G401 (cell line): ENCODE data around the gene SYMPK. TPM values are rescaled to one million over a fixed set of nuclear protein-coding genes. Genes with fewer than 3 reads are reported as not detected.

ENCODE experiments used
- DNase-seq: peaks from one replicate; pipeline ENCODE4 v3.0.0-alpha.2; 2015; ENCODE audit warnings: low spot score
- in situ Hi-C: cut with HindIII; loops from 2 replicates; pipeline ENCODE4 v1.10.0; 2016; ENCODE audit warnings: low sequenced_read_pairs, mixed read lengths
- total RNA-seq: library from RNA; depleted of rRNA; stranded (reverse); fragments of >200 nt; shearing (Covaris generic); gene quantifications from 2 replicates; pipeline ENCODE4 v1.2.3, GENCODE V29; 2014

SYMPK gene
- total RNA-seq, 1 experiment from 2014 or later, result 136 TPM

DNA sequence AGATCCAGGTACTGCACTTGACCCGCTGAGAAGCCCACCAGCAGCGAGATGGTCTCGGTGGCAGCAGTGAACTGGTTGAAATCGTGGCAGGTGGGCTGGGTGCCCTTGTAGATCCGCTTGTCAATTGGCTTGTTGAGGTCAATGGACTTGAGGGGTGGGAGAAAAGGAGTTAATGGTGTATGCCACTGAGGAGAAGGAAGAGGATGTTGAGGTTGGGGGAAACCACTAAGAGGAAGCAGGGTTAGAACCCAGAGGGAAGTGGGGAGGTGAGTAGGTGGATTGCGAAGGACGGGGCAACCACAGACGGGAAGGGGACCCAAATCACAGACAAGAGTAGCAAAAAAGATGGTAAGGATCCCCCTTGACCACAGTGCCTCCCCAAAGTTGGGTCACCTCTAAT is 72.0 kb downstream of the SYMPK start:
- in situ Hi-C loops, result no loop called here

DNA sequence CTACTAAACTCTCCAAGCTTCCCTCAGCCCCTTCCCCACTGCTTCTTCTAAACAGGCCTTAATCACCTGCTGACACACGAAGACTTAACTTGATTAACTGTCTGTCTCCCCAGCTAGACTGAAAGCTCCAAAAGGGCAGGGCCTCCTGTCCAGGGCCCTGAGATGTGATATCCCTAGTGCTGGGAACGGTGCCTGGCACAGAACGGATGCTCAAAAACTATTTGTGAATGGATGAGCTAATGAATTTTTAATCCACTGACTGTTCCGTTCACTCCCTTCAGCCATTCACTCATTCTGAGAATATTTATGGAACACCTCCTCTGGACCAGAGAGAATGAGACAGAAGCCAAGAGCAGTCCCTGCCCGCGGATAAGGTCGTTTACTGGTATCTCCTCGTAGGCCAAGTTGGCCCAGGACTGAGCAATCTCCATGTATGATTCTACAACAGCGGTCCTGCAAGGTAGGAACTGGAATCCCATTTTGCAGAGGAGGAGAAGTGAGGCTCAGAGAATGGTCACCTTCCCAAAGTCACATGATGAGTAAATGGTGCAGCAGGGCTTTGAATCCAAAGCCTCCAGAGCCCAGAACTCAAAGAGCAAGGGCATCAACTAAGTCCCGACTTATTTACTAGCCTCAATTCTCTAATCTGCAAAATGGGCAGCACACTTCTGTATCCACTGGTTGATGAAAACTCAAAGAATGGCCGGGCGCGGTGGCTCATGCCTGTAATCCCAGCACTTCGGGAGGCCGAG is 73.7 kb downstream of the SYMPK start:
- in situ Hi-C loops, result no loop called here
- no peak for DNase-seq

More for the DNA sequence above, 72.0 kb downstream of the SYMPK start:
- no peak for DNase-seq

DNA sequence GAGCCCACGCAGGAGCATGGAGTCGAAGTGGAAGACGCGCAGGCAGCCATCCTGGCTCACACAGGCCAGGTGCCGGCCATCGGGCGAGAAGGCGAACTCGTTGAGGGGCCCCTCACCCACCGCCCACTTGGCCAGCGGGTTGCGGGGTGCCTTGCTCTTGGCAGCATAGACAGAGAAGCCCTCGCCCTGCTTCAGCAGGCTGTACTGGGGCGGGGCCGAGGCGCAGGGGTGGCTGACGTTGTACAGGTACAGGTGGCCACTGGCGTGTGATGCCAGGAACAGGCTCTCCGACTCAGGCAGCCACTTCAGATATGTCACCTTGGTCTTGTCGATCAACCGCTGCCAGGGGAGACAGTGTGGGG is 76.4 kb downstream of the SYMPK start:
- in situ Hi-C loops, result no loop called here
- DNase-seq, result no peak

DNA sequence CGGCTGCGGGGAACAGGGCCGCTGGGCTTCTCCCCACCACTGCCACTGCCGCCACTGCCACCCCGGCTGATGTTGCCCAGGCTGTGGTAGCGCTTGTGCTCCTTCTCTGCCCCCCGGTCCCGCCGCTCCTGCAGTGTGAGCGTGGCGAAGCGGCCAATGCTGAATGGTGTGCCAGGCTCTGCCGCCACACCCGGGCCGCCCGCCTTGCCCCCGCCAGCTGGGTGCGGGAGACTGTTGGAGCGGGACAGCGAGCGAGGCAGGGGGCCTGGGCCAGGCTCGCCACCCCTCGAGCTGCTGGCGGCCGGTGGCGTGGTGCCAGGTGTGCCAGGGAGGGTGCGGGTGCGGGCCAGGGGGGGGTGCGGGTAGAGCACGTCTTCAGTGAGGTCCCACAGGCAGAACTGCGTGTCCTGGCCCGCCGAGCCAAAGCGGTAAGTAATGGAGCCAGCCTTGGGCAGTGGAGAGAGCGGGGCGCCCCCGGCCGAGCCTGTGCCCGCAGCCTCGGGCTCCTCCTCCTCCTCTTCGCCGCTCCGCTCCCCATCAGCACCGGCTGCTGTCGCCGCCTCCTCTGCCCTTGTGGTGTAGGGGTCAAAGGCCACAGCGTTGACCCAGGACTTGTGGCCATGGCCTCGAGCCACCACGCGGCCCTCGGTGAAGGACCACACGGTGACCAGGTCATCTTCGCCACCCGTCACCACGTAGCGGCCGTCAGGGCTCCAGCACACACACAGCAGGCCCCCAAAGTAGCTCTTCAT is 77.0 kb downstream of the SYMPK start:
- no peak for DNase-seq
- in situ Hi-C loops, result no loop called here

DNA sequence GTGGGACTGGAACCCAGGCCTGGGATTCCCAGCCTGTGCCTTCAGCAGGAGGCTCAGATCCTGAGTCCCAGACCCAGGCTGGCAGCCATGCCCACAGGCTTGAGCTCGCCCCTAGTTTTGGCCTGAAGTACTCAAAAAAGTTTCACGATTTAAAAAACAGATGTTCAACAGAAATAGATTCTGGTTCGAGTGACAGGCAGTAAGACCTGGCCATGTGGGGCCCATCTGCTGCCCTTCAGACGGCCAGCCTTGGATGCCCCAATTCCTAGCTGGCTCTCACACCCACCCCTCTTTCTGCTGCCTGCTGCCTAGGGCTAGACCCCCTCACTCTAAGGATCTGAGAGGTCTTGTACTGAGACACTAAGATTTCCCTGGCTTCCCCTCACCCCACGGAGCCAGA is 77.8 kb downstream of the SYMPK start:
- DNase-seq, result no peak
- in situ Hi-C loops, result no loop called here

DNA sequence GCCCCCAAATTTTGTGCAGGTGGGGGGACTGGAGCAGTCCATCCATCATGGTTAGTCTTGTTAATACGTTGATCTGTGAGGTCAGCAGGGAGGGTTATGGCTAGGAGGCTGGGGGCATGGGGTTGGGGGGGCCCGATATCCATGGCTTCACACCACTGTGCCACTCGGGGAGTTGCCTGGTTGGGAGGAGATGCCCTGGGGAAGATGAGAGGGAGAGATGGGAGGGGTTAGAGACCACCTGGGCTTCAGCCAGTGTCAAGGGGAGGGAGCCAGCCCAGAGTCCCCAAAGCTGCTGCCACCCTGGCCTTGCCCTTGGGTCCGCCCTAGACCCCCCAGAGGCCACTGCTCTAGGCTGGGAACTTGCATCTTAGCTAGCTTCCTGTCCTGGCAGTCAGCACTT is 78.9 kb downstream of the SYMPK start:
- DNase-seq, result no peak
- in situ Hi-C loops, result no loop called here

DNA sequence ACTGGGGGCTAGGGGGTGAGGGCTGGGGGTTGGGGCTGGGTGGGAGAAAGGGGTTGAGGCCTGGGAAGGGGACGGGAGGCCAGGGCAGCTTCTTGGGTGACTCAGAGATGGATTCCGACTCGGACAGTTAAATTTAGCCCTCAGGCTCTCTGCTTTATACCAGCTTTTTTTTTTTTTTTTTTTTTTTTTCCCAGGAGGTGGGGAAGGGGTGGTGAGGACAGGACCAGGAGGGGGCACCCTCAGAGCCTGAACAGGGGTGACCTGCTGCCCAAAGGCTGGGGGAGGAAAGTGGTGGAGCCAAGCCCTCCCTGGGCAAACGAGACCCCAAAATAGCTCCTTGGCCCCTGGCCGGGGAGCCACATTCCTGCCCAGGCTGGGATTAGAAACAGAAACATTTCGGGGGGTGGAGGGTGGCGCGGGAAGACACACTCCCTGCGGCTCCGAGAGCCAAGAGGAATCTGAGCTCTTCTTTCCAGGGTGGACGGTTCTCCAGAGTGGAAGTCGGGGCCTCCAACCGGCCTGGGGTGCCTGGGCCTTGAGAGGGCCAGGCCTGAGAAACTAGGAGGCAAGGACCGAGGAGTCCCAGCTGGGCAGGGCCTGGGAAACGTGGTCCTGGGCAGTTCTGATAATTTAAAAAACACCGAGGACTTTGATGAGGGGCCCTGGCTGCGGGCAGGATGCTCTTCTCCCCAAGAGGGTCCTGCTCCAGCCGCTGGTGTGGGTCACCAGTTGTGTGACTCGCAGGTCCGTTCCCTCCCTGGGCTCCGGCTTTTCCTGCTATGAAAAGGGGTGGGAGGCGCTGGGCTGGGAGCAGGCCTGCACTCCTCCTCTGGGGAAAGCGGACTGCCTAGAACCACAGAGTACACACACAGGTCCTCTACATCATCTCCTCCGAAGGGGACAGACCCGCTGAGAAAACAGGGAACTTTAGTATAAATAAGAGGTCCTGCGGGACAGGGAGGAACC is 79.8 kb downstream of the SYMPK start:
- DNase-seq, result no peak
- in situ Hi-C loops, result no loop called here

DNA sequence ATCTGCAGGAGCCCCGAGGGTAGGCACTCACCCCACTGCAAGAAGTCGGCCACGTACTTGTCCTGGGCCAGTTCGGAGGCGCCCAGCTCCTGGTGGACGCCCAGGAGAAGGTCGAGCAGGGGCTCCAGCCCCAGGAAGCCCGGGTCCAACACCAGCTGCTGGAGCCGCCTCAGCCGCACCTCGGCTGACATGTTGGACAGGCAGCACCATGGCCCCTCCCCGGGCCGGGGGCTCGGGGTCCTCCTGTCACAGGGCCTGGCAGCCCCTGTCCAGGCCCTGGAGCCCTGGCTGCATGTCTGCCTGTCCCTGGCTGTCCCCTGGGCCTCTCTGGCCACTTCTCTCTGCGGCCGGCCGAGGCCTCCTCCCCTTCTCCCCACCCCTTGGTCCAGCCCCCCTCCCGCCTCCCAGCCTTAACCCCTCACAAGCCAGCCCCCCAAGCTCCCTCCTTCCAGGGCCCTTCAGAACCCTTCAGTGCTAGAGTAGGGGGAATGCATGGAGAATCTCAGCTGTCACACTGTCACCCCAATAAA is 80.7 kb downstream of the SYMPK start, which contains the start of gene DMPK:
Gene DMPK (minus strand): TSS at position 329 of the 530 bp plus-strand sequence. CDS start 138 bp downstream, at position 191.
- in situ Hi-C loops, result no loop called here
- DNase-seq, result no peak

DNA sequence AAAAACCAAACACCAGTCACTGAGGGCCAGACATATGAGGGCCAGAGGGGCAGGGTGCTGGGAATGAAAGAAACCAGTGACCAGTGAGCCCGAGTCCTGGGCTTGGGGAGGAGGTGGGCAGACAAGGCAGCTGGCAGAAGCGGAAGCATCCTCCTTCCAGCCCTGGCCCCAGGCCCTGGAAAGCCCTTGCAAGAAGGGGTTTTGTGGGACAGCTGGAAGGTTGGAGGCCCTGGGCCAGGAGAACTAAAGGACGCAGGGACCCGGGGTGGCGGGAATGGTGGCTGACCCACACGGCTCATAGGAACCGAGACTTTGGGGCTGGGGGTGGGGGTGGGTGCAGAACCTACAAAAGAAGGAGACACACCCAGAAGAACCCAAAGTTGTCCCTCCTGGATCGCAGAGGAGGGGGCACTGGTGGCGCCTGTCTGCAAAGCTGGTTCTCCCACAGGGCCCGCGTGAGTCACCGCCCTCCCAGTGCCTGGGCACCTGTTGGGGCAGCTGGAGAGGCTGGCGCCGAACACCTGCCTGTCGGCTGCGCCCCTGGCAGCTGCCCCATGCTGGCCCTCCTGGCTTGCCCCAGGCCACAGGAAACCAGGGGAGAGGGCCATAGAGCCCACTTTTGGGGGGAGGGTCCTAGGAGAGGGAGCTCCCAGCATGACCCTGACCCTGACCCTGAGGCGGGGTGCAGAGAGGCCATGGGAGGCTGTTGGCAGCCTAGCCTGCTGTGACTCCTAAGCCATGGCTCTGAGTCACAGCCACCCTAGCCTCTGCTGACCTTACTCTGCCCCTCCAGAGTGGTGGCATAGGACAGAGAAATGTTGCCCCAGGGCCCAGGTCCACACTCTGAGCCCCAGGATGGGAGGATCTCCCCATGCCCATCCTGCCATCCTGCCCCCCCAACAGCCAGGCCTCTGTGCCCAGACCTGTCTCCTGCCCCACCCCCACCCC is 81.5 kb downstream of the SYMPK start:
- in situ Hi-C loops, result no loop called here
- no peak for DNase-seq

DNA sequence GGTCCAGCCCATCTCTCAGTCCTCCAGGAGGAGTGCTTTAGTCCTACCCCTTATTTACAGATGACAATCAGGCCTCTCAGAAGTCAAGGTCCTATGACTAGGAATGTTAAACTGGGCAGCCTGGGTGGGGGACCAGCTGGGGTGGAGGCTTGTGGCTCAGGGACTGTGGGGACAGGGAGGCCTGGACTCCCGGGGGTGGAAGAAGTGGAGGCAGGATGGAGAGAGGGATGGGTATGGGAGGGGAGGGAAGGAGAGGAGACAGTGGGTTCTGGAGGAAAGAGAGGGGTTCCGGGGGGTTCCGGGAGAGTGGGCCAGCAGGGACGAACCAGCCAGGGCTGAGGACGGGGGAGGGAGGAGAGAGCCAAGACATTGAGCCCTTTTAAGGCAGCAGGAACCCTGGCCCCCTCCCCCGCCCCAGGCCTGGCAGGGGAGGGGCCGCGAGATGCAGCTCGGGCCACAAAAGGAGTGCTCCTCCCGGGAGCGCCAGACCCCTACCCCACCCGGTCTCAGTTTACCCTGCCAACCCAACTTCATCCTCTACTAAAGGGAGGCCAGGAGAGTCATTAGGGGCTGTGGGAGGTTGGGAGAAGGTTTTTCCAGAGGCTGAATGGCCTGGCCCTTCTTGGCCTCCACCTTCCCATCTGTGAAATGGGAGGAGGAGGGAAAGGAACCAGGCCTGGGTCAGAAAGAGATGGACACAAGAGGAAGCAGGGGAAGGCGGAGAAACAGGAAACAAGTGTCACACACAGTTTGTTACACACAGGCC is 82.3 kb downstream of the SYMPK start:
- no peak for DNase-seq
- in situ Hi-C loops, result no loop called here

DNA sequence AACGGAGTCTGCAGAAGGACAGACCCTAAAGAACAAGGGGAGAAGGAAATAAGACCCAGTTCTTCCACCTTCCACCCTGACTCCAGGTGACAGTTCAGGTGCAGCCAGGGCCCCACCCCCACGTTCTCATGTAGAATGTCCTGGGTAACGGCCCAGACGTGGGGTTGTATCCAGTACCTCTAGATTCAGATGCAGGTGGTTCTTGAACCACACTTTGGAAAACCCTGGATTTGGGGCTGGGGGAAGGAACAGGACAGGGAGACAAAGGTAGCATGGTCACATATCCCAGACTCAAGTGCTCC is 82.8 kb downstream of the SYMPK start:
- in situ Hi-C loops, result no loop called here
- DNase-seq, result no peak

DNA sequence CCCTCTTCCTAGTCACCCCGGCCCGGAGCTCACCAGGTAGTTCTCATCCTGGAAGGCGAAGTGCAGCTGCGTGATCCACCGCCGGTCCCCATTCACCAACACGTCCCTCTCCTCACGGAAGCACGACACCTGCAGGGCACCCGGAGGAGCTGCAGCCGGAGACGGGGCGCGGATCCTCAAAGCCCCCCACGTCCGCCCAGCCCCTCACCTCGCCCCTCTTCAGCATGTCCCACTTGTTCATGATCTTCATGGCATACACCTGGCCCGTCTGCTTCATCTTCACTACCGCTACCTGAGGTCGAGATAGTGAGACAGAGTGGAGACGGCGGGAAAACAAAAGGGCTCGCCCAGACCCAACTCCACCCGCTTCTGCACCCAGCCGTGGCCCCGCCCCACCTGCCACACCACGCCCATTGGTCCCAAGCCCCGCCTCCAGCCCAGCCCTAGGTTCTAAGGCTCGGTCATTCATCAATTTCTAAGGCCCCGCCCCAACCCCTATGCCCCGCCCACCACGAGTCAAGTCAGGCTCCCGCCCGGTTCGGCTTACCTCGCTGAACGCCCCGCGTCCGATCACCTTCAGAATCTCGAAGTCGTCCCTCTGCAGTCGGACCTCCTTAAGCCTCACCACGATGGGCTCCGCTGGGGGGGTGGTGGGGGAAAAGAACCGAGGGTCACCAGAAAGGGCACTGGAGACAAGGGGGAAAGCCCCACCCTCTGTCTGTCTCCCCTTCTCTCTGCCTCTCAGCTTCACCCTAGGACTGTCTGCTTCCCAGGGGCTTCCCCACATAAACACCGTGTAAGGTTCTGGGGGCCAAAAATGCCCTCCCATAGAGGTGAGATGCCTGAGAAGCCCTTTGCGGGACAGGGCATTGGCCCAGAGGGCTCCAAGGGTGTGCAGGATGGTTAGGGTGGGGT is 83.5 kb downstream of the SYMPK start:
- DNase-seq, result peak; percentile 42
- in situ Hi-C loops, result no loop called here

DNA sequence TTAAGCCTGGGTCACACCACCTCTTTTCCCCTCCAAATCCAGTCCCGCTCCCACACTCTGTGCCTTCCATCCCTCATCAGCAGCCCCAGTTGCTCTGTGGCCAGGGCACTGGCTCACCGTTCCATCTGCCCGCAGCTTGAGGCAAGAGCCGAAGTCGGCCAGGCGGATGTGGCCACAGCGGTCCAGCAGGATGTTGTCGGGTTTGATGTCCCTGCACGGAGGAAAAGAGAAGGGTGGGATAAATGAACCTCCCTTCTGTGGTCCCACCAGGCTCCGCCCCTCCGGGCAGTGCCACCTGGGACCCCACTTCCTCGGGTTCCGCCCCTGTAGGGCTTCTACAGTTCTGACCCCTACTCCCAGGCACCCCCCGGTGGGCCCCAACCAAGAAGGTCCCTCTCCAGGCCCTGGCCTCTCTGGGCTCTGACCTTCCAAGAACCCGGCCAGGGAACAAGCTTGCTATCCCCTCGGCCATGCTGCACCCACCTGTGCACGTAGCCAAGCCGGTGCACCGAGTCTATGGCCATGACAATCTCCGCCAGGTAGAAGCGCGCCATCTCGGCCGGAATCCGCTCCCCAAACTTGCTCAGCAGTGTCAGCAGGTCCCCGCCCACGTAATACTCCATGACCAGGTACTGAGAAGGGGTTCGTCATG is 84.8 kb downstream of the SYMPK start:
- no peak for DNase-seq
- in situ Hi-C loops, result no loop called here

DNA sequence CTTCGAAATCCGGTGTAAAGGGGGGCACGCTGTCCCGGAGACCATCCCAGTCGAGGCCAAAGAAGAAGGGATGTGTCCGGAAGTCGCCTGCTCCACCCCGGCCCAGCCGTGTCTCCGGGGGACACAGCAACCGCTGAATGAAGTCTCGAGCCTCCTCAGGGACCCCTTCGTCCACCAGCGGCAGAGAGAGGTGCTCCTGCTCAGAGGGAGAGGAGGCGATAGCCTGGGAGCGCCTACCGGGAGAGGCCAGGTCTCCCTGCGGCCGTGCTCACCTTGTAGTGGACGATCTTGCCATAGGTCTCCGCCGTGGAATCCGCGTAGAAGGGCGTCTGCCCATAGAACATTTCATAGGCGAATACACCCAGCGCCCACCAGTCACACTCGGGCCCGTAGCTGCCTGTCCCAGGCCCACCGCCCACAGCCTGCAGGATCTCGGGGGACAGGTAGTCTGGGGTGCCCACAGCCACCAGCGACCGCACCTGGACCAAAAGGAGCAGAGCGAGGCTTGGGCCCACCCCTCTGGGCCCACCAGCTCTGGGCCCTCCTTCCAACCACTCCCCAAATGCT is 85.5 kb downstream of the SYMPK start:
- in situ Hi-C loops, result no loop called here
- no peak for DNase-seq

DNA sequence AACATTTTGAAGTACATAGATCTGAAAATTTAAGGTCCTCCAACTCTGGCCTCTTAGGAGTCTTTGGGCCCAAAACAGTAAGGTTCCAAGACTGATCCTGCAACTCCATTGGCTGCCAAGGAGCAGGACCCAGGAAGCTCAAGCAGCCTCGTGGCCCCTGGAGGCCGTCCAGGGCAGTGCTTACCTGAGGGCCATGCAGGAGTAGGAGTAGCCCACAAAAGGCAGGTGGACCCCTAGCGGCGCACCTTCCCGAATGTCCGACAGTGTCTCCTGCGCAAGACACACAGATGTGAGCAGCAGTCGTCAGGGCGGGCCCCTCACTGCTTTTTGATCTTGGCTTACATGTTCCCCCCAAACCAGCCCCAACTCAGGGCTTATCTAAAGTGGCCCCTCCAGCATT is 88.2 kb downstream of the SYMPK start:
- no peak for DNase-seq
- in situ Hi-C loops, result no loop called here

DNA sequence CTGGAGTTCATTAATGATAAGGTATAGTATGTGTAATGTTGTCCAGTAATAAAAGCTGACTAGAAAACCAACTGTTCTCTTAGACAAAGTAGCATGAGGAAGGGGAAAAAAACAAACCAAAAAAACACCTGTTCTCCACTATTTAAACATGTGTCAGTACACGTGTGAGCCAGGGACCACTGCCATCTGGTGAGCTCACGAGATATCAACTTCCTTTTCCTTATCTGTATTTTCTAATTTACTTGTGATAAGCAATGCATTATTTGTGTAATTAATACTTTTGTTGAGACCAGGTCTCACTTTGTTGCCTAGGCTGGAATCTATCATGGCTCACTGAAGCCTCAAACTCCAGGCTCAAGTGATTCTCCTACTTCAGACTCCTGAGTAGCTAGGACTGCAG is 89.6 kb downstream of the SYMPK start:
- DNase-seq, result no peak
- in situ Hi-C loops, result no loop called here
